Pancreas (tissue), 10 donors: ENCODE results near the gene MUC5B. TPM values are rescaled to one million over a fixed set of nuclear protein-coding genes. Genes with fewer than 3 reads are reported as not detected.
A peak's percentile ranks its signal among the peaks of the same experiment; 100 is the strongest.
"Not testable (repeated sequence)": the region's sequence is repeated elsewhere in the genome, so short reads cannot be mapped to it uniquely, and the experiment has no call there.

Source experiments
- ATAC-seq, 4 donors: fragments of 200-7000 bp; cut with Tn5 transposase; one replicate each; pipeline versions ENCODE4 v1.8.0 to v1.9.1; 2020; ENCODE audit warnings: mild to moderate bottlenecking in 4 of 4, moderate library complexity in 4 of 4
- DNase-seq, 6 donors: peaks; one replicate each; pipeline ENCODE4 v3.0.0-alpha.2; 2020
- FAIRE-seq: peaks from 2 replicates; lab custom pipeline; 2012; peaks lifted over from hg19 to GRCh38; lab: Jason Lieb, UNC
- H3K27ac ChIP-seq, 4 donors: fragments of 200-600 bp; sonication (generic); 1 replicate in 3 of 4; 2 replicates in 1 of 4; pipeline versions ENCODE4 v1.5.0 to v1.8.0; 2020
- H3K27me3 ChIP-seq, 4 donors: fragments of 200-600 bp; one replicate each; pipeline ENCODE4 v1.8.0; 2021
- H3K36me3 ChIP-seq, 3 donors: fragments of 200-600 bp; sonication (generic) in 1 of 3; one replicate each; pipeline versions ENCODE4 v1.5.0 to v1.8.0; 2020 to 2021
- H3K4me1 ChIP-seq, 3 donors: fragments of 200-600 bp; one replicate each; pipeline ENCODE4 v1.8.0; 2021
- H3K4me3 ChIP-seq, 4 donors: fragments of 200-600 bp; sonication (generic) in 2 of 4; one replicate each; pipeline versions ENCODE4 v1.5.0 to v1.8.0; 2020 to 2021
- H3K9me3 ChIP-seq, 4 donors: fragments of 200-600 bp; one replicate each; pipeline ENCODE4 v1.8.0; 2021
- WGBS, 2 donors: extraction: QIAGEN DNeasy Blood & Tissue Kit; methylation state at CpG; one replicate each; pipeline ENCODE4 v1.1.7; 2013; 5-methylcytosine and 5-hydroxymethylcytosine counted together
- intact Hi-C, 3 donors: fragments of 100-400 bp; cut with DNase I; formaldehyde crosslinking; loops; one replicate each; pipeline versions ENCODE4 v1.11.1 to v1.14.2; 2022
- polyA plus RNA-seq, 2 donors: library from polyadenylated mRNA; stranded (reverse); fragments of 200-250 nt; gene quantifications; one replicate each; pipeline ENCODE4 v1.2.3, GENCODE V29; 2013
- total RNA-seq, 6 donors: library from RNA; stranded (reverse); fragmentation: NEBNext Ultra II Directional in 4 of 6; extraction: Animal tissue kit (Norgen Biotek cat#: 25700) in 4 of 6; gene quantifications; one replicate each; pipeline versions ENCODE4 v1.2.1 to v1.2.4, GENCODE V29; 2021 to 2023
- TF ChIP-seq, protein P1 (sequence below), 4 donors: fragments of 200-600 bp; sonication (generic) in 3 of 4; IDR thresholded peaks; one replicate each; pipeline versions ENCODE4 v1.5.0 to v1.8.0; 2021; ENCODE audit warnings: antibody characterized with exemption in 4 of 4
- donor health status: healthy with polysubstance abuse.
- donor health status: DM: no; HTN: no; CAD: no; lungs with moderate emphysema.
- donor health status: DM: no; HTN: no; CAD: no.
- donor health status: control.
- donor health status: control.
- donor health status: Bipolar disorder and iron deficiency.
- donor health status: DM: yes; HTN: yes; CAD: no.
- donor health status: DM: no; HTN: no; CAD: no.
- donor health status: DM: no; HTN: no; CAD: no.
- donor health status: DM: yes; HTN: yes; CAD: no.

Gene MUC5B
- total and polyA plus RNA-seq, 8 donors = 5.1 to 65.4 (median 15.1) TPM

- DNase-seq (no peak), ATAC-seq (no peak), FAIRE-seq (no peak)
- Histone ChIP-seq H3K4me3 (no peak overlapping the region), H3K27me3 (no peaks in the 10 kb centered on the region), H3K36me3 (no peaks in the 10 kb centered on the region), H3K9me3 (no peaks in the 10 kb centered on the region), H3K27ac (no peak overlapping the region), H3K4me1 (no peaks in the 10 kb centered on the region)
- WGBS, 2 donors = 90 to 91% methylated on average over 21 to 23 of the region's 23 CpGs
- TF ChIP-seq, protein P1, sequence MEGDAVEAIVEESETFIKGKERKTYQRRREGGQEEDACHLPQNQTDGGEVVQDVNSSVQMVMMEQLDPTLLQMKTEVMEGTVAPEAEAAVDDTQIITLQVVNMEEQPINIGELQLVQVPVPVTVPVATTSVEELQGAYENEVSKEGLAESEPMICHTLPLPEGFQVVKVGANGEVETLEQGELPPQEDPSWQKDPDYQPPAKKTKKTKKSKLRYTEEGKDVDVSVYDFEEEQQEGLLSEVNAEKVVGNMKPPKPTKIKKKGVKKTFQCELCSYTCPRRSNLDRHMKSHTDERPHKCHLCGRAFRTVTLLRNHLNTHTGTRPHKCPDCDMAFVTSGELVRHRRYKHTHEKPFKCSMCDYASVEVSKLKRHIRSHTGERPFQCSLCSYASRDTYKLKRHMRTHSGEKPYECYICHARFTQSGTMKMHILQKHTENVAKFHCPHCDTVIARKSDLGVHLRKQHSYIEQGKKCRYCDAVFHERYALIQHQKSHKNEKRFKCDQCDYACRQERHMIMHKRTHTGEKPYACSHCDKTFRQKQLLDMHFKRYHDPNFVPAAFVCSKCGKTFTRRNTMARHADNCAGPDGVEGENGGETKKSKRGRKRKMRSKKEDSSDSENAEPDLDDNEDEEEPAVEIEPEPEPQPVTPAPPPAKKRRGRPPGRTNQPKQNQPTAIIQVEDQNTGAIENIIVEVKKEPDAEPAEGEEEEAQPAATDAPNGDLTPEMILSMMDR (IDR thresholded peaks at IDR 0.05) = no peak
- intact Hi-C loops = no loop called here
Measured at GRCh38 chr11:1239596-1240205, 16.8 kb downstream of the MUC5B start.

DNA sequence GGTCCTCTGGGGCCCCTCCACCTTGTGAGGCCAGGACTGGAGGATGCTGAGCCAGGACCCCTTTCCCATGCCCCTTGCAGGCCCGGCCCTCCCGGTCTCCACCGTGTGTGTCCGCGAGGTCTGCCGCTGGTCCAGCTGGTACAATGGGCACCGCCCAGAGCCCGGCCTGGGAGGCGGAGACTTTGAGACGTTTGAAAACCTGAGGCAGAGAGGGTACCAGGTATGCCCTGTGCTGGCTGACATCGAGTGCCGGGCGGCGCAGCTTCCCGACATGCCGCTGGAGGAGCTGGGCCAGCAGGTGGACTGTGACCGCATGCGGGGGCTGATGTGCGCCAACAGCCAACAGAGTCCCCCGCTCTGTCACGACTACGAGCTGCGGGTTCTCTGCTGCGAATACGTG lies 17.9 kb downstream of the MUC5B start:
- Histone ChIP-seq H3K27ac (no peak overlapping the region), H3K27me3 (no peaks in the 10 kb centered on the region), H3K9me3 (no peaks in the 10 kb centered on the region), H3K4me3 (no peak overlapping the region), H3K36me3 (no peaks in the 10 kb centered on the region), H3K4me1 (no peaks in the 10 kb centered on the region)
- no peak for FAIRE-seq
- 92% methylated on average over 25 of the region's 25 CpGs for WGBS, 2 donors
- no peak for DNase-seq
- TF ChIP-seq, protein P1 (IDR thresholded peaks at IDR 0.05) = no peak
- no peak for ATAC-seq
- intact Hi-C loops = no loop called here

- Histone ChIP-seq H3K36me3 (no peaks in the 10 kb centered on the region), H3K27ac (no peak overlapping the region), H3K27me3 (no peaks in the 10 kb centered on the region), H3K9me3 (no peaks in the 10 kb centered on the region), H3K4me1 (no peaks in the 10 kb centered on the region), H3K4me3 (no peak overlapping the region)
- no peak for ATAC-seq
- FAIRE-seq = no peak
- TF ChIP-seq, protein P1 (IDR thresholded peaks at IDR 0.05) = no peak
- DNase-seq = no peak
- intact Hi-C loops = no loop called here
- 92 to 94% methylated on average over 20 of the region's 20 CpGs for WGBS, 2 donors
Measured at GRCh38 chr11:1241706-1242105, 18.8 kb downstream of the MUC5B start.

DNA sequence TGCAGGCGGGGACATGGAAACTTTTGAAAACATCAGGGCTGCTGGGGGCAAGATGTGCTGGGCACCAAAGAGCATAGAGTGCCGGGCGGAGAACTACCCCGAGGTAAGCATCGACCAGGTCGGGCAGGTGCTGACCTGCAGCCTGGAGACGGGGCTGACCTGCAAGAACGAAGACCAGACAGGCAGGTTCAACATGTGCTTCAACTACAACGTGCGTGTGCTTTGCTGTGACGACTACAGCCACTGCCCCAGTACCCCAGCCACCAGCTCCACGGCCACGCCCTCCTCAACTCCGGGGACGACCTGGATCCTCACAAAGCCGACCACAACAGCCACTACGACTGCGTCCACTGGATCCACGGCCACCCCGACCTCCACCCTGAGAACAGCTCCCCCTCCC lies 19.4 kb downstream of the MUC5B start:
- no peak overlapping the region for H3K27ac ChIP-seq
- 92 to 94% methylated on average over 20 of the region's 20 CpGs for WGBS, 2 donors
- H3K9me3 ChIP-seq = no peaks in the 10 kb centered on the region
- H3K4me3 ChIP-seq = no peak overlapping the region
- FAIRE-seq (no peak), ATAC-seq (no peak), DNase-seq (no peak)
- TF ChIP-seq, protein P1 (IDR thresholded peaks at IDR 0.05) = no peak
- H3K4me1 ChIP-seq = no peaks in the 10 kb centered on the region
- H3K36me3 ChIP-seq = no peaks in the 10 kb centered on the region
- intact Hi-C loops = no loop called here
- no peaks in the 10 kb centered on the region for H3K27me3 ChIP-seq

- H3K9me3 ChIP-seq, H3K4me3 ChIP-seq, DNase-seq, ATAC-seq, FAIRE-seq, intact Hi-C loops, H3K27ac ChIP-seq, H3K4me1 ChIP-seq, H3K27me3 ChIP-seq, H3K36me3 ChIP-seq: not testable (repeated sequence)
- WGBS, 2 donors = 88 to 94% methylated on average over 5 to 8 of the region's 11 CpGs
Measured at GRCh38 chr11:1242751-1243150, 19.9 kb downstream of the MUC5B start.

GRCh38 chr11:1243521-1243920 lies 20.7 kb downstream of the MUC5B start:
- H3K27me3 ChIP-seq, H3K27ac ChIP-seq, FAIRE-seq, H3K4me3 ChIP-seq, ATAC-seq, H3K36me3 ChIP-seq, DNase-seq, intact Hi-C loops, H3K4me1 ChIP-seq, H3K9me3 ChIP-seq: not testable (repeated sequence)
- 90 to 93% methylated on average over 11 to 12 of the region's 18 CpGs for WGBS, 2 donors

DNA sequence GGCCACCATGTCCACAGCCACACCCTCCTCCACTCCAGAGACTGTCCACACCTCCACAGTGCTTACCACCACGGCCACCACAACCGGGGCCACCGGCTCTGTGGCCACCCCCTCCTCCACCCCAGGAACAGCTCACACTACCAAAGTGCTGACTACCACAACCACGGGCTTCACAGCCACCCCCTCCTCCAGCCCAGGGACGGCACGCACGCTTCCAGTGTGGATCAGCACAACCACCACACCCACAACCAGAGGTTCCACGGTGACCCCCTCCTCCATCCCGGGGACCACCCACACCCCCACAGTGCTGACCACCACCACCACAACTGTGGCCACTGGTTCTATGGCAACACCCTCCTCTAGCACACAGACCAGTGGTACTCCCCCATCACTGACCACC lies 21.7 kb downstream of the MUC5B start:
- 92% methylated on average over 9 of the region's 9 CpGs for WGBS, 2 donors
- H3K4me3 ChIP-seq, FAIRE-seq, H3K9me3 ChIP-seq, intact Hi-C loops, H3K27me3 ChIP-seq, H3K36me3 ChIP-seq, H3K27ac ChIP-seq, H3K4me1 ChIP-seq, ATAC-seq: not testable (repeated sequence)
- DNase-seq = peak in 1 of 6 donors; percentile 64

DNA sequence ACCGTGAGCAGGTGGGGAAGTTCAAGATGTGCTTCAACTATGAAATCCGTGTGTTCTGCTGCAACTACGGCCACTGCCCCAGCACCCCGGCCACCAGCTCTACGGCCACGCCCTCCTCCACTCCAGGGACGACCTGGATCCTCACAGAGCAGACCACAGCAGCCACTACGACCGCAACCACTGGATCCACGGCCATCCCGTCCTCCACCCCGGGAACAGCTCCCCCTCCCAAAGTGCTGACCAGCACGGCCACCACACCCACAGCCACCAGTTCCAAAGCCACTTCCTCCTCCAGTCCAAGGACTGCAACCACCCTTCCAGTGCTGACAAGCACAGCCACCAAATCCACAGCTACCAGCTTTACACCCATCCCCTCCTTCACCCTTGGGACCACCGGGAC lies 22.9 kb downstream of the MUC5B start:
- H3K27ac ChIP-seq, H3K4me1 ChIP-seq, ATAC-seq, H3K4me3 ChIP-seq, H3K27me3 ChIP-seq, FAIRE-seq, H3K9me3 ChIP-seq, H3K36me3 ChIP-seq, intact Hi-C loops: not testable (repeated sequence)
- DNase-seq = peak in 1 of 6 donors; percentile 42
- 87 to 95% methylated on average over 12 to 13 of the region's 14 CpGs for WGBS, 2 donors

DNA sequence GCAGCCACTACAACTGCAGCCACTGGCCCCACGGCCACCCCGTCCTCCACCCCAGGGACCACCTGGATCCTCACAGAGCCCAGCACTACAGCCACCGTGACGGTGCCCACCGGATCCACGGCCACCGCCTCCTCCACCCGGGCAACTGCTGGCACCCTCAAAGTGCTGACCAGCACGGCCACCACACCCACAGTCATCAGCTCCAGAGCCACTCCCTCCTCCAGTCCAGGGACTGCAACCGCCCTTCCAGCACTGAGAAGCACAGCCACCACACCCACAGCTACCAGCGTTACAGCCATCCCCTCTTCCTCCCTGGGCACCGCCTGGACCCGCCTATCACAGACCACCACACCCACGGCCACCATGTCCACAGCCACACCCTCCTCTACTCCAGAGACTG lies 23.4 kb downstream of the MUC5B start:
- ATAC-seq, intact Hi-C loops, H3K27me3 ChIP-seq, H3K4me1 ChIP-seq, H3K9me3 ChIP-seq, H3K36me3 ChIP-seq, H3K4me3 ChIP-seq, H3K27ac ChIP-seq, FAIRE-seq: not testable (repeated sequence)
- DNase-seq = peak in 1 of 6 donors; percentile 41
- 88 to 89% methylated on average over 12 to 14 of the region's 14 CpGs for WGBS, 2 donors
